A673 (cell line): ENCODE results near the gene KIT.

Source experiments
- EZH2 ChIP-seq: fragments of 200-600 bp; sonication (generic); IDR thresholded peaks from 2 replicates; pipeline ENCODE4 v1.6.1; 2017; ENCODE audit warnings: borderline replicate concordance, low read depth, mild to moderate bottlenecking, mixed read lengths, antibody characterized with exemption, low read length; ENCODE audit not compliant: poor library complexity, severe bottlenecking
- TF ChIP-seq, protein P1 (sequence below): fragments of 300-800, 200-600 bp; sonication (generic); conservative IDR thresholded peaks from 2 replicates; pipeline ENCODE4 v1.5.1; 2017; ENCODE audit warnings: low read depth, mild to moderate bottlenecking, antibody characterized with exemption, low read length, moderate library complexity, mixed read lengths

DNA sequence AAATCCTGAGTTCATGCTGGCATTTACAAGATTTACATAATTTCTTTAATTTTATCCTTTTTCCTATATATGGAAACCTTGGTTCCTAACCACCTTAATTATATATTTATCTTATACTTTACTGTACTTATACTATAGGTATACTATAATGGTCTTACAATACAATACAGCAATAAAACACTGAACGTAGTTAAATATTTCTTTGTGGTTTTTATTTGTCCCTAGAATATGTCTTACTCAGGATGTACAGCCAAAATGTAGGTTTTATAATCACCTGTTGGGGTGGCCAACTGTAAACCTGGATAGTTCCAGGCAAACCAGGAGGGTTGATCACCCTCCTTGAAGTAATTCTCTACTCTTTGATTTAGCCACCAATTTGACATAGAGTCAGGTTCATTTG lies 48.4 kb upstream of the KIT start:
- TF ChIP-seq, protein P1, sequence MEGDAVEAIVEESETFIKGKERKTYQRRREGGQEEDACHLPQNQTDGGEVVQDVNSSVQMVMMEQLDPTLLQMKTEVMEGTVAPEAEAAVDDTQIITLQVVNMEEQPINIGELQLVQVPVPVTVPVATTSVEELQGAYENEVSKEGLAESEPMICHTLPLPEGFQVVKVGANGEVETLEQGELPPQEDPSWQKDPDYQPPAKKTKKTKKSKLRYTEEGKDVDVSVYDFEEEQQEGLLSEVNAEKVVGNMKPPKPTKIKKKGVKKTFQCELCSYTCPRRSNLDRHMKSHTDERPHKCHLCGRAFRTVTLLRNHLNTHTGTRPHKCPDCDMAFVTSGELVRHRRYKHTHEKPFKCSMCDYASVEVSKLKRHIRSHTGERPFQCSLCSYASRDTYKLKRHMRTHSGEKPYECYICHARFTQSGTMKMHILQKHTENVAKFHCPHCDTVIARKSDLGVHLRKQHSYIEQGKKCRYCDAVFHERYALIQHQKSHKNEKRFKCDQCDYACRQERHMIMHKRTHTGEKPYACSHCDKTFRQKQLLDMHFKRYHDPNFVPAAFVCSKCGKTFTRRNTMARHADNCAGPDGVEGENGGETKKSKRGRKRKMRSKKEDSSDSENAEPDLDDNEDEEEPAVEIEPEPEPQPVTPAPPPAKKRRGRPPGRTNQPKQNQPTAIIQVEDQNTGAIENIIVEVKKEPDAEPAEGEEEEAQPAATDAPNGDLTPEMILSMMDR, result no peak
- TF ChIP-seq EZH2, result no peak
